Endothelial cell (in vitro differentiated cells): ENCODE data around the gene HSD17B2. TPM values are rescaled to one million over a fixed set of nuclear protein-coding genes. Genes with fewer than 3 reads are reported as not detected.

ENCODE experiments used
- DNase-seq: peaks from one replicate; pipeline ENCODE4 v3.0.0; 2021; ENCODE audit warnings: low spot score
- H3K27ac Mint-ChIP-seq: one replicate; pipeline ENCODE4 v1.8.0; 2021; ENCODE audit warnings: mixed read lengths, inconsistent platforms; ENCODE audit not compliant: unreplicated experiment
- H3K27me3 Mint-ChIP-seq: one replicate; pipeline ENCODE4 v1.8.0; 2021; ENCODE audit warnings: mild to moderate bottlenecking, moderate library complexity, mixed read lengths, inconsistent platforms; ENCODE audit not compliant: unreplicated experiment
- H3K36me3 Mint-ChIP-seq: one replicate; pipeline ENCODE4 v1.8.0; 2021; ENCODE audit warnings: mild to moderate bottlenecking, low read depth, mixed read lengths, inconsistent platforms; ENCODE audit not compliant: unreplicated experiment
- H3K4me1 Mint-ChIP-seq: one replicate; pipeline ENCODE4 v1.8.0; 2021; ENCODE audit warnings: mild to moderate bottlenecking, mixed read lengths, inconsistent platforms; ENCODE audit not compliant: unreplicated experiment
- H3K4me3 Mint-ChIP-seq: one replicate; pipeline ENCODE4 v1.8.0; 2021; ENCODE audit warnings: mild to moderate bottlenecking, mixed read lengths, inconsistent platforms; ENCODE audit not compliant: unreplicated experiment
- H3K9me3 Mint-ChIP-seq: one replicate; pipeline ENCODE4 v1.8.0; 2021; ENCODE audit warnings: mixed read lengths, inconsistent platforms; ENCODE audit not compliant: unreplicated experiment
- total RNA-seq: library from RNA; stranded (reverse); fragmentation: NEBNext Ultra II Directional; extraction: Animal tissue kit (Norgen Biotek cat#: 25700); gene quantifications from one replicate; pipeline ENCODE4 v1.2.1, GENCODE V29; 2021; ENCODE audit not compliant: unreplicated experiment
- TF ChIP-seq, protein P1 (sequence below): fragments of 200-600 bp; sonication (generic); IDR thresholded peaks from one replicate; pipeline ENCODE4 v1.5.0; 2021; ENCODE audit warnings: antibody characterized with exemption; ENCODE audit not compliant: unreplicated experiment

The HSD17B2 gene
- total RNA-seq, 1 donor from 2014 or later: not detected

DNA sequence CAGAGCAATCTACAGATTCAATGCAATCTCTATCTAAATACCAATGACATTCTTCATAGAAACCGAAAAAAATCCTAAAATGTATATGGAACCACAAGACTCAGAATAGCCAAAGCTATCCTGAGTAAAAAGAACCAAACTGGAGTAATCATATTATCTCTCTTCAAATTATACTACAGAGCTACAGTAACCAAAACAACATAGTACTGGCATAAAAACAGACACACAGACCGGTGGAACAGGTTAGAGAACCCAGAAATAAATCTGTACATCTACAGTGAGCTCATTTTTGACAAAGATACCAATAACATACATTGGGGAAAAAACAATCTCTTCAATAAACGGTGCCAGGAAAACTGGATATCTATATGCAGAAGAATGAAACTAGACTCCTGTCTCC lies 89.6 kb downstream of the HSD17B2 start:
- H3K4me1 Mint-ChIP-seq: no peaks in the 10 kb centered on the region

DNA sequence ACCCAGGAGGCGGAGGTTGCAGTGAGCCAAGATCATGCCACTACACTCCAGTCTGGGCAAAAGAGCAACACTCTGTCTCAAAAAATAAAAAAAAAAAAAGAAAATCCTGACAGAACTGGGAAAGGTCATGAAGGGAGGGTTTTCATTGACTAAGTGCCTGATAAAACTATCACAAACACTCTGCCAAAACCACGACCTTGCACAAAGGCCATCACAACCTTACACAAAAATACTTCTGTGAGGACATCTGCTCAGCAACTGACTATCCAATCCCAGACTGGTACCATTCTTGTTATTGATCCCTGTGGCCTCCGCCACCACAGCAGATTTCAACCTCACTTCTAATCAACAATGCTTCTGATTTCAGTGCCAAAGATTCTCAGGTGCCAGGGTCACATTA lies 94.8 kb downstream of the HSD17B2 start:
- Mint-ChIP-seq H3K4me1 (peaks cover 5% of the 10 kb centered on the region), H3K9me3 (no peaks in the 10 kb centered on the region), H3K4me3 (no peak overlapping the region), H3K36me3 (no peaks in the 10 kb centered on the region), H3K27me3 (peaks cover 1% of the 10 kb centered on the region), H3K27ac (no peak overlapping the region)
- no peak for DNase-seq
- TF ChIP-seq, protein P1, sequence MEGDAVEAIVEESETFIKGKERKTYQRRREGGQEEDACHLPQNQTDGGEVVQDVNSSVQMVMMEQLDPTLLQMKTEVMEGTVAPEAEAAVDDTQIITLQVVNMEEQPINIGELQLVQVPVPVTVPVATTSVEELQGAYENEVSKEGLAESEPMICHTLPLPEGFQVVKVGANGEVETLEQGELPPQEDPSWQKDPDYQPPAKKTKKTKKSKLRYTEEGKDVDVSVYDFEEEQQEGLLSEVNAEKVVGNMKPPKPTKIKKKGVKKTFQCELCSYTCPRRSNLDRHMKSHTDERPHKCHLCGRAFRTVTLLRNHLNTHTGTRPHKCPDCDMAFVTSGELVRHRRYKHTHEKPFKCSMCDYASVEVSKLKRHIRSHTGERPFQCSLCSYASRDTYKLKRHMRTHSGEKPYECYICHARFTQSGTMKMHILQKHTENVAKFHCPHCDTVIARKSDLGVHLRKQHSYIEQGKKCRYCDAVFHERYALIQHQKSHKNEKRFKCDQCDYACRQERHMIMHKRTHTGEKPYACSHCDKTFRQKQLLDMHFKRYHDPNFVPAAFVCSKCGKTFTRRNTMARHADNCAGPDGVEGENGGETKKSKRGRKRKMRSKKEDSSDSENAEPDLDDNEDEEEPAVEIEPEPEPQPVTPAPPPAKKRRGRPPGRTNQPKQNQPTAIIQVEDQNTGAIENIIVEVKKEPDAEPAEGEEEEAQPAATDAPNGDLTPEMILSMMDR: no peak

More for the DNA sequence above, 89.6 kb downstream of the HSD17B2 start:
- Mint-ChIP-seq H3K9me3 (no peaks in the 10 kb centered on the region), H3K27me3 (peaks cover 1% of the 10 kb centered on the region), H3K27ac (no peak overlapping the region), H3K36me3 (no peaks in the 10 kb centered on the region), H3K4me3 (no peak overlapping the region)
- TF ChIP-seq, protein P1: no peak
- DNase-seq: no peak

DNA sequence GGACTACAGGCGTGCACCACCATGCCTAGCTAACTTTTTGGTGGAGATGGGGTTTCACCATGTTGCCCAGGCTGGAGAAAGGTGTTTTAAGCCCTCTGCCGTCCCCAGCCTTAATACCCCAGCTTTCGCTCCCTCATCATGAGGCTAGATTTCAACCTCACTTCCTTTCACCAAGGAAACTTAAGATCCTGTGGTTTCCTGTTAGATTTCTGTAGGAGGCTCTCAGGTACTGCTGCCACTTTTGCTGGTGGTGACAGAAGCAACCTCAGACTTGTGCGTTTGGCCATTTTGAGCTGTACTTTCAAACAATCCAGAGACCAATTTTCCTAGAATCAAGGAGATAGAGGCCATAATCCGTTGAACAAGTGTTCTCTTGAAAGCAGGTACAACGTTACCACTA lies 98.7 kb downstream of the HSD17B2 start:
- Mint-ChIP-seq H3K36me3 (no peaks in the 10 kb centered on the region), H3K9me3 (no peaks in the 10 kb centered on the region), H3K27me3 (no peaks in the 10 kb centered on the region), H3K27ac (no peak overlapping the region), H3K4me1 (peaks cover 14% of the 10 kb centered on the region), H3K4me3 (no peak overlapping the region)
- no peak for DNase-seq
- TF ChIP-seq, protein P1: no peak

DNA sequence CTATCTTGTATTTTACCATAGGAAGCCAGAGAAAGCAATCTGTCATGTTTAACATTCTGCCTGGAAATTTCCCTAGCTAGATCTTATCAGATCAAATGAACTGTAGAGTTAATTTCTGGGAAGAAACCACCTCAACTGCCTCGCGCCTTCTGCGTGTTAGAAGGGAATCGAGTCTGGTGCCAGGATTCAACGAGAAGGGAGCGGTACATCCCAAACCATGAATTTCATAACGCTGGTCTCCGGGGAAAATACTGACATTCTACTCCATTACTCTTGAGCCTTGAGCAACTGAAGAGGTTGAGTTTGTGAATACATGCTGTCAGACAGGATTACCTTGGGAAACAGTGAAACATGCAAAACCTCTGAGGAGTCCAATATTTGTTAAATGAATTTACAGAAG lies 99.8 kb downstream of the HSD17B2 start:
- no peaks in the 10 kb centered on the region for H3K27me3 Mint-ChIP-seq
- H3K4me1 Mint-ChIP-seq: peaks cover 17% of the 10 kb centered on the region
- TF ChIP-seq, protein P1: no peak
- no peak for DNase-seq
- H3K4me3 Mint-ChIP-seq: no peak overlapping the region
- H3K36me3 Mint-ChIP-seq: no peaks in the 10 kb centered on the region
- no peak overlapping the region for H3K27ac Mint-ChIP-seq
- no peaks in the 10 kb centered on the region for H3K9me3 Mint-ChIP-seq

DNA sequence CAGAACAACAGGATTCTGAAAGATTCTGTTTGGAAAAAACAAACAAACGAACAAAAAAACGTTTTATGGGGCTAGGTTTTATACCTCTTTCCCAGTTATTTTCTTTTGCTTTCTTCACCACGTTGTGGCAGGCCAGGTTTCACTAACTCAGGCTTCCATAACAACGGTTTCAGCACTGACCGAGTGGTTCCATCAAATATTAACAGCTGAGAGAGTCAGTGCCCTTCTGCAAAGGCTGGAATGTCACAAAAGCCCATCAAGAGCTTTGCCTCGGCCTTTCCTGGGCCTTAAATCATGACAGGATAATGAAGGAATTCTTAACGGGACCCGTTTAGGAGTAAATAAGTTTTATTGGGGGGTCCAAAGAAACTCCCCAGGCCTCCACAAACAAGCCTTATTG lies 100.8 kb downstream of the HSD17B2 start:
- Mint-ChIP-seq H3K4me3 (no peak overlapping the region), H3K4me1 (peaks cover 17% of the 10 kb centered on the region), H3K27ac (no peak overlapping the region), H3K9me3 (no peaks in the 10 kb centered on the region), H3K36me3 (no peaks in the 10 kb centered on the region), H3K27me3 (no peaks in the 10 kb centered on the region)
- TF ChIP-seq, protein P1: no peak
- no peak for DNase-seq
